Measurements from ENCODE around the gene TRERF1.

The TRERF1 gene

GRCh38 chr6:42390228-42390934 is 61.3 kb downstream of the TRERF1 start:
- no peak for DNase-seq

GRCh38 chr6:42389736-42390135 is 62.0 kb downstream of the TRERF1 start:
- DNase-seq = no peak

- no peak for DNase-seq
Observed at GRCh38 chr6:42388046-42388445, 63.7 kb downstream of the TRERF1 start.

- DNase-seq = no peak
Observed at GRCh38 chr6:42387336-42387735, 64.4 kb downstream of the TRERF1 start.

GRCh38 chr6:42385339-42385738 is 66.4 kb downstream of the TRERF1 start:
- no peak for DNase-seq

- no peak for DNase-seq
Observed at GRCh38 chr6:42383421-42384205, 68.1 kb downstream of the TRERF1 start.

- no peak for DNase-seq
Observed at GRCh38 chr6:42381850-42382249, 69.9 kb downstream of the TRERF1 start.

GRCh38 chr6:42380228-42380979 is 71.3 kb downstream of the TRERF1 start:
- DNase-seq = no peak

- no peak for DNase-seq
Observed at GRCh38 chr6:42378536-42378935, 73.2 kb downstream of the TRERF1 start.

GRCh38 chr6:42378125-42378524 is 73.6 kb downstream of the TRERF1 start:
- DNase-seq = no peak

GRCh38 chr6:42375007-42375635 is 76.6 kb downstream of the TRERF1 start:
- DNase-seq = peak; percentile 85

GRCh38 chr6:42374018-42374669 is 77.6 kb downstream of the TRERF1 start:
- DNase-seq = no peak

GRCh38 chr6:42372699-42373098 is 79.0 kb downstream of the TRERF1 start:
- DNase-seq = no peak

- no peak for DNase-seq
Observed at GRCh38 chr6:42370323-42370985, 81.3 kb downstream of the TRERF1 start.

GRCh38 chr6:42369568-42369967 is 82.2 kb downstream of the TRERF1 start:
- DNase-seq = no peak

- DNase-seq = no peak
Observed at GRCh38 chr6:42368181-42368580, 83.5 kb downstream of the TRERF1 start.

GRCh38 chr6:42367353-42368011 is 84.2 kb downstream of the TRERF1 start:
- no peak for DNase-seq

GRCh38 chr6:42366999-42367352 is 84.8 kb downstream of the TRERF1 start:
- no peak for DNase-seq

- DNase-seq = no peak
Observed at GRCh38 chr6:42366011-42366705, 85.6 kb downstream of the TRERF1 start.

GRCh38 chr6:42365021-42365420 is 86.7 kb downstream of the TRERF1 start:
- no peak for DNase-seq

All from NCI-H2171 treated with DMSO at 0.1 percent for 48 hours (cell line).